ENCODE results near the gene CACNA2D4.

Gene CACNA2D4

DNA sequence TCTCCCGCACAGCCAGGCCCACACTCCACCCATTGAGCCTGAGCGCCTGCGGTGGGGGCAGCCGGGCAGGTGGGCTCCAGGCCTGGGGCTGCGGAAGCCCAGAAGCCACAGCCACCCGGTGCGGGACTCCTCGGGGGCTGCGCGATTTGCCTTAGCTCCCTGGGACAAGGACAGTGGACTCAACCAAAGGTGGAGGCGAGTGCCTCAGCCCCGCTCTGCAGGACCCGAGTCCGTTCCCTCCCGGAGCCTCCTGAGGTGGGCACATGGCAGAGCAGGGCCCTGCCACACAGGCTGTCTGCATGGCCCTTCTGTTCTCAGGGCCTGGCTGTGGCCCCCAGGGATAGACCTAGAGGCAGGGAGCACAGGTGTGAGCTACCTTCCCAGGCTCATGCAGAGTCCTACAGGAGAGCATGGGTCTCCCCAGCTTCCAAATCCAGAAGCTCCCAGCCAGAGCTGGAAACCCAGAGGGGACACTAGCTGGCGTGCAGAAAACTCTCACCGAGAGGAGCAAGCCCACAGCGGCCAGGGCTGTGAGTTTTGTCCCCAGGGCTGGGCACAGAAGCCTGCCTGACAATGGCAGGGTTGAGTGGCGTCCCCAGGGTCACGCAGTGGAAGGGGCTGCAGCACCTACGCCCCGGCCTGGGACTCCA is 120.3 kb downstream of the CACNA2D4 start:
- no peak for DNase-seq

DNA sequence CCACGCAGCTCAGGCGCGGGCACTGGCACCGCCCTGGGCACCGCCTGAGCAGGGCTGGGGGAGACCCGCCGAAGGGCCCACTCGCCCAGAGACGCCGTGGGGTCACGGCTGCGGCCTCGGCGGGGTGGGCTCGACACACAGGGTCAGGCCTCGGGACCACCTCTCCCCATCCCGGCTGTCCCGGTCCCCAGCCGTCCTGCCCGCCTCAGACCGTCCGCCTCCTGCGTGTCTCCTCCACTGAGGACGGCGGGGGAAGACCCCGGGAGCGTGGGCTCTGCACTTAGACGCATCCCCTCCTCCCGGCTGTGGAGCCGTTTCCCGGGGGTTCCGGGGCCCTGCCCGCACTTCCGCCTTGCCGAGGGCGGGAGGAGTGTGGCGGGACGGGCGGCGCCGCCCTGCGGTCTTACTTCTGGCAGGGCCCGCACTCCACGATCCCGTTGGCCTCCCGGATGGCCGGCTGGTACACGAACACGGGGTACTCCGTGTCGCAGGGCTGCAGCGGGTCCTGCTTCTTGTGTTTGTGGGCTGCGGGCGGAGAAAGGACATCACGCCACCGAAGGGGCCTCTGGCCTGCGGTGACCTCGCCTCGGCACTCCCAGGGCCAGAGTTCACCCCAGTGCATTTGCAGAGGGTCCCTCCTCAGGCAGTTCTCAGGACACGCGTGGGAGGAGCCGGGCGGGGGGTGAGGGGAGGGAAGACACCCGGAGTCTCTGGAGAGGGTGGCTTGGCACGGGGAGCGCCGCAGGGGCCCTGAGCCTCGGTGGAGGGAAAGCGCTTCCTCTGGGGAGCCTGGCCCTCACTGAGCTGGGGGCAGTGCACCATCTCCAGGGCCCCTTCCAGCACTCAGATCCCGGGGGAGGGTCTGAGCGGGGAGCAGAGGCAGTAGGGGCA is 121.2 kb downstream of the CACNA2D4 start:
- peak; percentile 87 for DNase-seq

DNA sequence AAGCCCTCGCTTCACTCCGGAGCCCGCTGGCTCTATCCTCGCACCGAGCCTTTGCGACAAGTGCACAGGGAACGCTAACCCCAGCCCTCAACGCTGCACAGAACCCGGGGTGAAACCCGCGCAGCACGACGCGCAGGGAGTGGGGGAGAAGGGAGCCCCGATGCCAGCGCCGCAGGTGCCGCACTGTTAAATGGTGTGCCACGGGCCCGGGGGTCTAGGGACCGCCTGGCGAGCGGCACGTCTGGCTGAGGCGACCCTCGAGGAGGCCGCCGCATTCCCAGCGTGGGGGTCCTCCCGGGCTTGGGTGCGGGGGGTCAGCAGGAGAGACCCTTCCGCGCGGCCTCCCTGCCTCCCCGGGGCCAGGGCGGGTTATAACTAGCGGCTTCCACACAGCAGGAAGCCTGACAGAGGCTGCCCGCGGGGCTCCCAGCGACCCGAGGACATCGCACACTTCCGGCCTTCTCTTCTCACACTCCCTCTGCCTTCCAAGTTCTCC is 121.9 kb downstream of the CACNA2D4 start:
- peak; percentile 80 for DNase-seq

DNA sequence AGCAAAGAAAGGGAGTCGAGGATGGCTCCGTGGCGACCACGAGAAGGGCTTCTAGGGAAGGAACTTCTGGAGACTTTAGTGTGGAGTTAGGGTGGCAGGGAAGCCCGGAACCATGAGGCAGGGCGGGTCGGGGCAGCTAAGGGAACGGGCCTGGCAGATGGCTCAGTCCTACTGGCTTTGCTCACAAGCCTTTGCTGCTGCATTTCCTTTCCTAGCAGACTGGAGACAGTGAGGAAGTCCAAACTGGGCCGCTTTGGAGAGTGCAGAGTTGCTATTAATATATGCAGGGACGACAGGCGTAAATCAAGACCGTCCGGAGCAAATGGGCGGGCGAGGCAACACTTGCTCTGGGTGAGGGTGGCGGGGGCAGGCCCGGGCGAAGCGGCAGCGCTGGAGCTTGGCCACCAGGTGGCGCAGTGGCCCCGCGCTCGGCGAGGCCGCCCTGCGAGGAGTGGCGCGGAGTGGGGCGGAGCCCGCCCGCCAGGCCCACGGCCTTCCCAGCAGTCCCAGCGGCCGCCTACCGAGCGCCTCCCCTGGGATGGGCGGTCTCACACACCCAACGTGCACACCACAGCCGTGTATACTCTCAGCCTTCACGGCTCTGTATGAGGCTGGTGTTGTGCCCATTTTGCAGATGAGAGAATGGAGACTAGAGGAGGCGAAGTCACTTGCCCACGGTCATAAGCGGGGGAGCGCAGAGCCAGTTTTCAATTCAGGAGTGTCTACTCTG is 122.5 kb downstream of the CACNA2D4 start:
- peak; percentile 98 for DNase-seq

DNA sequence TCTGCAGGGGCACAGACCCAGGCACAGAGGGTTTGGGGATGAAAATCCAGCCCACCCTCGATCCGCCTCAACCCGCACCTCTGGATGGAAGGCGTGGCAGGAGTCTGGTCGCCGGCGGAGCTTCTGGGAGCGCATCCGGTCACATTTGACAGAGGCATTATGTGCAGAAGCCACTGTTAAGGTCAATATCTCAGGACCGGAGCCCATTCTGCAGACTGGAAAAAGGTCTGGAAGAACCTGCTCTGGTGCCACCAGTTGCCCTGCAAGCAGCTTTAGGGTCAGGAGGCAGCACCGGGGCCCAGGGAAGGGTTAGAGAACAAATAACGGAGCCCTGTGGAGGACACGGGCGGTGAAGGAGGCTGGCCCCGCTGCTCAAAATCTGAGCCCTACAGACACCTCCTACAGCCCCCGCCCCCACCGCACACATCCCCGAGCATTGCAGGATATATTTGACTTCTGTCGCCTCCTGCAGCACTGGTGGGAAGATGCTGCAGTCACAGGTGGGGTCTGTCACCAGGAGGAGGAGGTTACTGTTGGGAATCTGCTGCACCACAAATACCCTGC is 123.1 kb downstream of the CACNA2D4 start:
- DNase-seq: no peak

DNA sequence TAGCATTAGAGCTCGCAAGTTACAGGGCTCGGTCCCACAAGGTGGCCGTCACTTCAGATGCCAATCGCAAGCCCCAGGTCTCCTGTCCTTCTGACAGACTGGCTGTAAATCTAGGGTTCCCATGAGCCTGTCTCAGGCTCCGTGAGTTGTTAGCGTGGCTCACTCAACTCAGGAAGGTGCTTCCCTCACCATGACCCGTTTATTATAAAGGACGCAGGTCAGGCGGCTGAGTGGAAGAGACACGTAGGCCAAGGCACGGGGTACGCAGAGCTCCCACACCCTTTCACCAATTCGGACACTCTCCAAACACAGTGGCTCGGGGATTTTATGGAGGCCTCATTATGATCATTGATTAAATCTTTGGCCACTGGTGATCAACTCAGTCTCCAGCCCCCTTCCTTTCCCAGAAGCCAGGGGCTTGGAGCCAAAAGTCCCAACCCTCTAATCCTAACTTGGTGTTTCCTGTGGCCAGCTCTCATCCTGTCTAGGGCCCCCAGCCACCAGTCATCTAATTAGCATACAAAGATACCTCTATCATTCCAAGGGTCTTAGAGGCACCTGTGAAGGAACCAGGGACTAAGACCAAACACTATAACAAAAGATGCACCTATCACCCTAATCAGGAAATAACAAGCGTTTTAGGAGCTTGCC is 123.9 kb downstream of the CACNA2D4 start:
- no peak for DNase-seq

DNA sequence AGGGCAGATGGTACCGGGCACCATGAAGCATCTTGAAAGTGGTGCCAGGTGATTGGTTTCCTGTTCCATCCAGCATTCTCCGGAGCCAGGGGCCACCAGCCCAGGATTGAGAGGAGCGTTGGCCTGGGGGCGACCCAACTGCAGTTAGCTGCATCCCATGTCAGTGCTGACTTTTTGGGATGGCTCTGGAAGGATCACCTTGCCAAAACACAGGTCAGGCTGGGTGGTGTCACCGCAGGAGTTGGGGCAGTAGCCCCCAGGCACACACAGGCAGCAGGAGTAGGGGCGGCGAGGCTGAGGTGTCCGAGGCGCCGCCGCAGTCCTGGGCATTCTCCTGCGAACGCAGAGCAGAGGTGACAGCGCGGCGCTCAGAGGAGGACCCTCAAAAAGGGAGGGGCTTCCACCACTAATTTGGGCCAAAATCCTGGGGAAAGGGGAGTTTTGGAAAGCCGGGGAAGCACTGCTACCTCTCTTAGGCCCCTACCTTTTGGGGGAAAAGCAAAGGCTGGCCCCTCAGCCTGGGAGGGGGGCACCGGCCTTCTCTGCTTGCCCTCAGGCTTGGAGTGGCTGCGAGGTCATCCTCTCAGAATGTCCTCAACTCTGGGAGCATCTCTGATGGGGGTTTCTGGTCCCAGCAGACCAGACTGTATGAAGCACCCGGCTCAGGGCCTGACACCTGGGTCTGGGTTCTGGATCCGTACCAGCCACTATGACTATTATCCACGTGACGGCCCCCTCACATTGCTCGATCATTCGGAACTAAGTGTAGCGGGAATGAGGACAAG is 124.8 kb downstream of the CACNA2D4 start:
- no peak for DNase-seq

DNA sequence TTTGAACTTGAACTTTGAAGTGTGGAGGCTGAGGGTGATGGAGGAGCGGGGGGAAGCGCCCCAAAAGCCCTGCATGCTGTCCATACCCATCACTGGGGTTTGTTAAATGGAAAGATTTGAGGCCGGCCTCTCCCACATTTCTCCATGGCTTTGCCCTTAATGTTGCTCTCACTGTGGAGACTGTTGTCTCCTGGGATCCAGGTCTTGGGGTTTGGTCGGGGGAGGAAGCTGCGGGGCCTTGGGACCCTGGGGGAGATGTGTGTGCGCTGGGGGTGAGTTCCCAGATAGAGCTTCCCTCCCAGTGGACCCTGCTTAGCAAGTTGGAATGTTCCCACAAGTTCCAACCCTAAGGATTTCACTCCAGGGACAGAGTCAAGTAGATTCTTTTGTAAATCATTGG is 126.0 kb downstream of the CACNA2D4 start:
- DNase-seq: no peak

DNA sequence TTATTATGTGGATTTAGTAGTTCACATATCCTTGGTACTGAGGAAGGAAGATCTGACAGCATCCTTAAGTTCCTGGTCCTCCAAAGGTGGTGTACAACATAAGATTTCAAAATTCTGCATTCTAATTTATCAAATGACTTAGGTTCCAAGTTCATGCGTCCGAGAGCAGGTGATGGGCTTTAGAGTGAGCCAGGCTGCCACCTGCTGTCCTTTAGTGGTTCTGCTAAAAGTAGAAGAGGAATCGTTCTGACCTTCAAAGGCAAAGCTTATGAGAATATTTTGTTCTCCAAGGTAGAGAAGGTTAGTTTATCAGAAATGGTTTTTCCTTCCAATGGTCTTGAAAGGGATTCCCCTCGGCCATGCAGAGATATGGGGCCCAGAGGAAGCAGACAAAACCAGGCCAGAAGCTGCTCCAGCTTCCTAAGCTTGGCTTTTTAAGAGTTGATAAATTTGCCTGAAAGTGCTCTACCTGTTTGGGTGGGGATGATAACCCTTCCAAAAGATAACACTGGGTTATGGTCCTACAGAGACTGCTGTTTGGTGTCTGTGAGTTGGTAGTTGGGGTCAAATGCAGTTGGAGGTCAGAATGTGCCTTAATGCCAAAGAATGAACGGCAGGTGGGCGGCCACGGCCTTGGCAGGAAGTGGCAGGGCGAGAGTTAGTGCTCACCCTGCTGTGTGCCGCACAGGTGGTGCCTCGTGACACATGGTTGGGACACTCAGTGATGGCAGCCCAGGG is 127.2 kb downstream of the CACNA2D4 start:
- peak; percentile 85 for DNase-seq

DNA sequence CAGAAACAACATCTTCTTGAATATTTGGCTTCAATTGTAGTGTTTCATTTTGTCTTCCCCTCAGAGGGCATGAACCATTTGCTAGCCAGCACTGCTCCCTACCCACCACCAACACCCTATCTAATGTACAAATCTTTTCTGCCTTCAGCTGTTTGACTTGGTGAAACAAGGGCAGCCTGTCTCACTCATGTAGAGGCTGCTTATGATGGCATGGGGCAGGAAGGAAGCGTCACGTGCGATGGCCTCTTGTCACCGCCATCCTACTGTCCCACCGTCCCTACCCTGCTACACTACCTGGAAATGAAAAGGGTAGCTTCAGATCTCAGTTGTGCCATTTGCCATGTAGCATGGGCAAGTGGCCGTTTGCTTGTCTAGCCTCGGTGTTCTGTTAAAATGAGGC is 128.0 kb downstream of the CACNA2D4 start:
- no peak for DNase-seq

DNA sequence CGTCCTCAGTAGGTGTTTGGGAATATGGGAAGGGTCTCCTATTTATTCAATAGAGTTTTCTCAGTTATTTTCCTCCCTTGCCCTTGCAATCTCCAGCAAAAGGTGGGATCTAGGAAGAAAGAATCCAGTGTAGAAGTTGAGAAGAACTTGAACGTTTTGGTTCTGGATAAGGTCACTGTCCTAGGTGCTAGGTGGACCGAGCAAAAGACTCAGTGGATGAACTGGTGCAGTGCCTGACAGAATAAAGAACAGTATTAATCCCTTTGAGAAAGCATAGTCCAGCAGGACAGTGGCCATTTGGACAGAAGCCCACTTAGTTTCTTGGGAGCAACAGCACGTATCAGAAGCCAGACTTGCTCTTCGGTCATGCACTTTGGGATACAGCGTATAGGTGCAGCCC is 130.7 kb downstream of the CACNA2D4 start:
- DNase-seq: no peak

DNA sequence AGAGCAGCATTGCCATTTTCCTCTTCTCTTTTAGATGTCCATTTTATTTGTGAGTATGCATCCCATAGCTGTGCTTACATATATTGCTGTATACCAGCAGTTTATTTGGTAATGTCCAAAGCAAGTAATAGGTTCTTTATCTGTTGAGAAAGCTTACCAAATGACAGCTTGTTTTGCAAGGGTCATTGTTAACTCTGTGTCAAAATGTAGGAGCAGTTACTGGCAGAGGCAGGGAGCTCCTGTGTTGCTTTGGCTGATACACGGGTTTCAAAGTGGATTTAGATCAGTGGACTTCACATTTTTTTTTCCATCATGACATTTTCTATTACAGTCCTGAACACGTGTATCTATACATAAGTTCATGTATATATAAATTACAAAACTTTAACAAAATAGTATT is 136.2 kb downstream of the CACNA2D4 start:
- DNase-seq: no peak

DNA sequence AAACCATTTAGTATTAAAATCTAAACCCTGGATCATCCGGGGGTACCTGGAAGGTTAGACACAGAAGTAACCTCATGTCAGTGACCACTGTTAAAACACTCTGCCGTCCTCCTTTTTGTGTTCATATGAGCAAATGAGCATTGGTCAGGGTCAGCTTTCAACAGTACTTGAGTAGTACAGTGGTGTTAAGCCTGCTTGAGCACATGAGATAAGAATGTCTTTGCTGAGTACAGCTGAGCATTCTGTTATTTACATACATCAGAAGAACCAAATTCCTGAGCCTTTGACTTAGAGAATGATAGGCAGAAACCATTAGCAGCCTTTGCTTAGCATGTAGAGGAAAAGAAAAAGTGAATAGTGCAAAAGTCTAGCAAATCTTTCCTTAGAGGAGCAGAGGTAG is 136.7 kb downstream of the CACNA2D4 start:
- DNase-seq: no peak

DNA sequence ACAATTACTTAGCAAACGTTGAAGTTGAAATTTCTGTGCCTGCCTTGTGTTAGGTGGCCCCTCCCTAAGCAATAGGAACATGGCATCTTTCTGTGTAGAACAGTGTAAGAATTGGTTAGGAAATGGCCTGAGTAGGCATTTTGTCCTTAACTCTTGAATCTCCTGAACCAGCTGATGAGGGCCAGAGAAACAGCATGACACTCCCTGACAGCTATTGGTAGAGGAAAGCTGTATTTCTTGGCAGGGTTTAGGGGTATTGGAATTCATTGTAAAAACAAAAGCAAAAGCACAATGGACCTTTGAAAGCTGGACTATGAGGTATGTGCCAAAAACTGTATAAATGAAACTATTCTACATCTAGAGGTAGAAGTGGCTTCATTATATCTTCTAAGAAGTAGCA is 138.7 kb downstream of the CACNA2D4 start:
- DNase-seq: no peak

DNA sequence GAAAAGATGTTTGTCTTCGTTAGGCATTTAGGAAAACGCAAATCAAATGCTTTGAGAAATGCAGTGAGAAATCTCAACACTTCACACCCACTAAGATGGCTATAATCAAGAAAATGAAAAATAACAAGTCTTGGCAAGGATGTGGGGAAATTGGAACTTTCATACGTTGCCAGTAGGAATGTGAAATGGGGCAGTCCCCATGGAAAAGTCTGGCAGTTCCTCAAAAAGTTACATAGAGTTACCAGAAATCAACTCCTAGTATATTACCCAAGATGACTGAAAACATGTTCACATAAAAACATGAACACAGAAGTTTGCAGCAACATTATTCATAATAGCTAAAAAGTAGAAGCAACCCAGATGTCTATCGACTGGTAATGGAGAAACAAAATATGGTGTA is 139.5 kb downstream of the CACNA2D4 start:
- no peak for DNase-seq

DNA sequence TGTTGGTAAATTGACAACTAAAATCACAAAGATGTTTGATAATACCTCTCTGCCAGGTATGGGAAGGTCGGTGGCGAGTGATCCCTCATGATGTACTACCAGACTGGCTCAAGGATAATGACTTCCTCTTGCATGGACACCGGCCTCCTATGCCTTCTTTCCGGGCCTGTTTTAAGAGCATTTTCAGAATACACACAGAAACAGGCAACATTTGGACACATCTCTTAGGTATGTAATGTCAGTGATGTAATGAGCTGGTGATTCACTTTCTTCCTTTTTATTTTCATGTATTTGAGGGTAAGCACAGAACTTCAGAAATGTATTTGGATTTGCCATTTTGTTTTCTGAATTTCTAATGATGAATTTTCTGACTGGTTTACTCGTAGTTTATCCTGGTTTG is 140.7 kb downstream of the CACNA2D4 start:
- DNase-seq: no peak

DNA sequence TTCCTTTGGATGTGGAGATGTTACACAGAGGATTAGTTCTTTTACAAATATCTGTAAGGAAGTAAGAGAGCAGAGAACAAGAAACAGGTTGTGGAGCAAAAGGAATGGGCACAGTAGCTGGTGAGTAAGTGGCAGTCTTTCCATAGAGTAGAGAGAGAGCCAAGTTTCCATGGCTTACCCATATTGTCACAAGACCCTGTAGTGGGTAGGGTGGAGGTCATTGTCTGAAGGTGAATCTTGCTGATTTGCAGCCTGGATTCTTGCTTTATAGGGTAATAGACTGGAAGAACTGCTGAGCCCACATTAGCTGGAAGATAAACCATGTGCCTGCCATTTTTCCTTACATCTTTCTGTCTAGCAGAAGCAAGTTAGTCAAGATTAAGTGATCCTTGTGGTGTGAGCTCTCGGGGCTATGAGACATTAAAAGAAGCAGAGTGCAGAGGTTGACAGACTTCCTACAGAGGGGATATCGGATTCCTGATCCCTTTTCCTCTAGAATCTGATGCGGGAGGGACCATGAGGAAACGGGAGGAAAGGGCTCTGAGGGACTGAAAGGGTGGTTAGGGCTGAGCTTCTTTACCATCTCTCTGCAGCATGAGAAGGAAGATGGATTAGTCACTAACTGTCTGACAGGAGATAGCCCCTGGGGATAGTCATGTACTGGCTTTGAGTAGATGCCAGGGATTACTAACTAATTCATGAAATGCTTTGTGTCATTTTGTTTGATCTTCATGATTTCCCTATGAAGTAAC is 142.1 kb downstream of the CACNA2D4 start:
- no peak for DNase-seq

DNA sequence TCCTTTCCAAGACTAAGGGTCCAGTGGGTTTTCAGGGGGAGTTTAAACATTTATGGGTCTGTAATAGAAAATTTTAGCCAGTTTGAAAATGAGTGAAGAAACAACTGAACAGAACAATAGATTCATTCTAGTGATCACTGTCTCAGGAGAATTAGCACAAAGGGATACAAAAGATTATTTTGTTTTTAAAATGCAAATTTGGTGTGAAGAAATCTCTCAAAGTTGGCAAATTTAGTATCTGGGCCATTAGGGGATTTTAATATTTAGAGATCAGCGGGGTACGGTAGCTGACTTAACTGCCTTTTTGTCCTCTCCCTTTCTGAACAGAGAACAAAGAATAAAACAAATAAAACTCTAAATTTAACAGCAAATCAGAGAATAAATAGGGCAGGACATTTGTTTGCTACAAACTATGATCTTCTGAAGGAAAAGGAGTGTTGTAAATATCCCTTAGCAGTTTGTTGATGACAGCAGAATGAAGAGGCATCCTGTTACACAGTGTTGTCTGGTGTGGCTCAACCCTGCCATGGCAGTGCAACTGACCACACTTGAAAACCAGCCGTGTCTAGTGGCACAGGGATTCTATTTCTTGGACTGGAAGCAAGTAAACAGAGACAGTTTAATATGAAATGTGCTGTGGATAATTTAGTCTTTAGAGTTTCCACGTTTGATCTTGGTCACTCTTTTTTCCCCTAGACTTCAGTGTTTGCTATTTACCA is 144.4 kb downstream of the CACNA2D4 start:
- DNase-seq: no peak

DNA sequence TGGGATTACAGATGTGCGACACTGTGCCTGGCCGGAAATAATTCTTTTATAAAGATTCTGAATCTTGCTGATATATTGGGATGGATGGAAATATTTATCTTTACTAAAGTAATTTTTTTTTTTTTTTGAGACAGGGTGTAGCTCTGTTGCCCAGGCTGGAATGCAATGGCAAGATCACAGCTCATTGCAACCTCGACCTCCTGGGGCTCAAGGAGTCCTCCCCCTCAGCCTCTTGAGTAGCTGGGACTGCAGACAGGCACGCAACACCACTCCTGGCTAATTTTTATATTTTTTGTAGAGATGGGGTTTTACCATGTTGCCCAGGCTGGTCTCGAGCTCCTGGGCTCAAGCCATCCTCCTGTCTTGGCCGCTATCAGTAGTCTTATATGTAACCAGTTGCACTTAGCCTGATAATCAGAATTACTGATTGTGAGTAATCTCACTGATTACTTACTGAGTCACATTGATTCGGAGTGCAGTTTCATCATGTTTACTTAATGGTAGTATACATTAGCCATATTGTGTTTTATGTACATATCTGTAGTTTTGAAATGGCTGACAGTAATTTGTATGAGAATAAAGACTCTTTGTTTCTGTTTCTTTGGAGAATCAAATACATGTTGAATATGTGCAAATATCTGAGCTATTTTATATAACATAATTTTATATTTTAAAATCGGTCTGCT is 148.5 kb downstream of the CACNA2D4 start:
- DNase-seq: no peak

Measured in activated effector memory CD4-positive, alpha-beta T cell treated with anti-CD3 and anti-CD28 coated beads, Interleukin-2, amount 50 U/mL, for 16 hours (primary cell).